HG02571 (cell line): Measurements from ENCODE around the gene TMOD1.

Source experiments
- ATAC-seq: cut with Tn5 transposase; IDR thresholded peaks from one replicate; pipeline ENCODE4 v1.9.1; 2021; ENCODE audit warnings: mild to moderate bottlenecking, moderate library complexity; ENCODE audit not compliant: unreplicated experiment

The TMOD1 gene

DNA sequence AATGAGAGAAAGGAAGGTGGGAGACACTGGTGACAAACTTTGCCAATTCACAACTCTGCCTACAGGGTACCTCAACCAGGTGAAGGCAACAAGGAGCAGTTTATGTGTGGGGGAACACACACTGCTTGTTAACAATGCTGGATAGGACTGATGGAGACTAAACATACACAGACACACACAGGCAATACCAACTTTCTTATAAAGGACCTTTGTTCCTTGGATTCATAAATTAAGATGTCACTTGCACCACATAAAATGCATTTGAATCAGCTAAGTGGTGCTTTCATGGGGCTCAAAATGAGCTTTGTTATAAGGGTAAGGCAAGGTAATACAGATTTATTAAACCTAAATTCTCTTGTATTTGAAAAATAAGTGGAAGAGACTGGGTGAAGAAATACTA lies 127.7 kb downstream of the TMOD1 start:
- no peak for ATAC-seq

DNA sequence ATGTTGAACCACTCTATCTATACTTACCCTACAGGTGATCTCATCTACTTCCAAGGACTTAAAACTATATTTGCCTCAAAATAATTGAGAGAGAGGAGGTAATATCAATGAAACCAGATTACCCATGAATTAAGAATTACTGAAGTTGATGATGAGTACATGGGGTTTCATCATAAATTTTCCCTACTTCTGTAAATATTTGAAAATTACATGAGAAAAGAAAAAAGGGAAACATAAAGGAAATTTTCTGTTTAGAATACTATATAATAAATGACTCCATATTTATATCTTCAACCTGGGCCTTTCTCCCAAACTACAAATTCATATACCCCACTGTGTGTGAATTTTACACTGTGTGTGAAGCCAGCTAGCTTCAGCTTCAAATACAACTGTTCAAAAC lies 129.1 kb downstream of the TMOD1 start:
- no peak for ATAC-seq

GRCh38 chr9:97632248-97632984 lies 130.9 kb downstream of the TMOD1 start:
- ATAC-seq = peak; percentile 8

DNA sequence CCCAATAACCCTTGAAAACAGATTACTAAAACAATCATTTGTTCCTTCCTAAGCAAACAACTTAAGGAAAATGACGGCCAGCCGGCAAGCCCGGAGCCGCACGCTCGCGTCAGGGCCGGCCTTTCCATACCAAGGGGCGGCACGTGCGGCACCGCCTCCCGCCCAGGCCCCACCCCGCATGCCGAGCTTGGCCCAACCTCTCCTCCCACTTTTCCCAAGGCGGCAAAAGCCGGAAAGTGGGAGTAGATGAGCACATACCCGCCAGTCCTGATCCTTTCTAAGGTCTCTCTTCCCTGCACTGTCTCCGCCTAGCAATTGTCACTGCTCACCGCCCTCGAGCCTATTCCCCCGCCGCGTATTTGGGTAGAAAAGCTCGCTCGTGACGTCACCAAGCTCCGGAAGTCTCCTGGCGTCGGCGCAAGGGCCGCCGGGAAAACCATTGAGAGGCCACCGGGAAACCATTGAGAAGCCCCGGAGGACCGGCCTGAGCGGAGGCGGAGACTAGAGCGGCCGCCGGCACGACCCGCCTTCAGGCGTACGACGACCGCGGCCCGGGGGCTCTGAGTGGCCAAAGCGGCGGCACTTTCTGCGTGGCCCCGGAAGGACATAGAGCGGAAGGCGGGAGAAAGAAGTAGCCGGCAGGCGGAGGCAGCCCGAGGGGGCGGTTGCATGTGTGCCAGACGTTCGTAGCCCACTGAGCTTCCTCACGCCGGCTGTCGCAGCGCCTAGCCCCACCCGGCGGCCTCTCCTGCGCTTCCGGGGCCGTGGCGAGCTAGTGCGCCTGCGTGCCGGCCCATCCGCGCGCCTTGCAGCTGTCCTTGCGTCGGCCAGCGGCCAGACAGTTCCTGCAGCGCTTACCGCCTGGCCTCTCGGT lies 131.8 kb downstream of the TMOD1 start, which contains the start of the genes NCBP1 and TSTD2:
Gene NCBP1 (plus strand): TSS at position 837 of the 874 bp plus-strand sequence. CDS start 61 bp downstream, outside the sequence.
Gene TSTD2 (minus strand): TSS at position 384 of the 874 bp plus-strand sequence. CDS start 5,806 bp downstream, outside the sequence.
- peak; percentile 84 for ATAC-seq

GRCh38 chr9:97633859-97634490 lies 132.5 kb downstream of the TMOD1 start:
- peak; percentile 2 for ATAC-seq

DNA sequence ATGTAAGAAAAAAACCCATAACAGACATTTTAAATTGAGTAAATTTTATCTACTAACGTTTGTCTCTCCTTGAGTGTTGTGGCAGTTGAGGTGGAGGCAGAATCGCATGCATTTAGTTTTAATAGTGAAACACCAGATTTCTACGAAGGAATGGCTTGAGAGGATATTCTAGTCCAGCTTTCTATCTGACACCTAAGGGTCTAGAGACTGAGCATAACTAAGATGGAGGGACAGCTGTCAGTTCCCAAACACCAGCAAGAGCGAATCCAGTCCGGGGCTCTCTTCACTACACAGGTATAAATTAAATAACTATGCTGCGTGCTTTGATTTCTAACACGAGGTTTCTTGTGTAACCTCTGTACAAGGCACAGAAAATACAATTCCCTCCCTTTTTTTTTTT lies 133.6 kb downstream of the TMOD1 start:
- no peak for ATAC-seq

- ATAC-seq = no peak
Observed at GRCh38 chr9:97636903-97637302, 135.4 kb downstream of the TMOD1 start.

GRCh38 chr9:97638666-97639065 lies 137.2 kb downstream of the TMOD1 start:
- ATAC-seq = no peak

DNA sequence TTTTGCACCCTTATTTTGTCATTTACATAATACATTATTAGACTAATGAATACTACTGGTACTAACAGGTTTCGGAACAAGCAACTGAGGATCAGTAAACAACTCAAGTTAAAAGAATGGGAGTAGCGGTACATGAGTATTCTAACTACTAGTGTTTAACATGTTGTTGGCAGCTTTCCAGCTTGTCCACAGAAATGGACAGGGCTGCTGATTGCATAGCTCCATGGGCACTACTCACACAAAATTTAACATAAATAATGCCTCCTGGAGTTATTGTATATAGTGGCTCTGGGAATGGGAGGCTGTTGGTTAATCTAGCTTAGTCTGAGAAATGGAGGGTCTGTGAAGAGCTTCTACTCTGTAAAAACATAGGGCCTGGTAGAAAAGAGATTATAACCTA lies 138.9 kb downstream of the TMOD1 start:
- ATAC-seq = no peak

DNA sequence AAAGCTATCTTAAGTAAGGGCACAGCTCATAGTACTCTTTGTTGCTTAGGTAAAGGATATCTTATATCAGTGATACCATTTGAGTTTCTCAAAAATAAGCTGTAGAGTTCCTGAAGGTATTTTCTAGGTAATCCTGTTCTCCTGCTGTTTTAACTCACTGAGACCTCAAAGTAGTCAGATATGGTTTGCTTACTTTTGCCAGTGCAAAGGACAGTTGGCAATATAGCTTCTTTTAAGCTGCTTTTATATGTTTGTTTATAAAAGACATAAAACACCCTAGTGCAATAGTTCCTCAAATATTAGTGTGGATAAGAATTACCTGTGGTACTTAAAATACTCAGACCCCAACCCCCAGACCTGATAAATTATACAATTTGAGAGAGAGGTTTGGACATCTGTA lies 144.3 kb downstream of the TMOD1 start:
- no peak for ATAC-seq

GRCh38 chr9:97647996-97648395 lies 146.5 kb downstream of the TMOD1 start:
- ATAC-seq = no peak
